Measurements from ENCODE around the gene RBM11. TPM values are rescaled to one million over a fixed set of nuclear protein-coding genes. Genes with fewer than 3 reads are reported as not detected.
"Not testable (repeated sequence)": the region's sequence is repeated elsewhere in the genome, so short reads cannot be mapped to it uniquely, and the experiment has no call there.

The RBM11 gene, protein sequence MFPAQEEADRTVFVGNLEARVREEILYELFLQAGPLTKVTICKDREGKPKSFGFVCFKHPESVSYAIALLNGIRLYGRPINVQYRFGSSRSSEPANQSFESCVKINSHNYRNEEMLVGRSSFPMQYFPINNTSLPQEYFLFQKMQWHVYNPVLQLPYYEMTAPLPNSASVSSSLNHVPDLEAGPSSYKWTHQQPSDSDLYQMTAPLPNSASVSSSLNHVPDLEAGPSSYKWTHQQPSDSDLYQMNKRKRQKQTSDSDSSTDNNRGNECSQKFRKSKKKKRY
- not detected in 2 replicates for total RNA-seq (ENCODE audit: low replicate concordance)

DNA sequence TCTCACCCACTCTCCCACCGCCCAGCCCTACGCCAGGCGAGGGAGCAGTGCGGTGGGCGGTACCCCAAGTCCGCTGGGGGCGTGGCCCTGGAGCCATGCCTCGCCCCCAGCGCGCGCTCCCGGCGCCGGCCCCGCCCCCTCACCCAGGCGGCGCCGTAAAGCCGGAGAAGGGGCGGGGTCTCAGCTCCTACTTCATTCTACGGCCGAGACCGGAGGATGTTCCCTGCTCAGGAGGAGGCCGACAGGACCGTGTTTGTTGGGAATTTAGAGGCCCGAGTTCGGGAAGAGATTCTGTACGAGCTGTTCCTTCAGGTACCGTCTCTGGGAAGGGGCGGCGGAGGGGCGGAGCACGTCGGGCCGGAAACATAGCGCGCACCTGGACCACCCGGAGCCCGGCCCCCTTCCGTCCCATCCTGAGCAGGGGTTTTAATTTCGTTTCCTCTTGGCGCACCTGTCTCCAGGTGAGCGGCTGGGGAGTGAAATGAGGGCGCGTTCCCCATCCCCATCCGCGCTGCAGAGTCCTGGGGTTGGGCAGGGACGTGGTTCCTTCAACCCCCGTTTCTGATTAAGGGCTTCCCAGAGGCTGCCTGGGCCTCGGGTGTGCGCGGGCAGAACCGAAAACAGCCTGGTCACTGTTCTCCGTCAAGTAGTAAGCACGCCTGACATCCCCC, at the start of gene RBM11:
Gene RBM11, plus strand, starts transcription at position 187 of the 671 bp plus-strand sequence. Its CDS starts 30 bp downstream, at position 217.
- TF ChIP-seq, protein P1, sequence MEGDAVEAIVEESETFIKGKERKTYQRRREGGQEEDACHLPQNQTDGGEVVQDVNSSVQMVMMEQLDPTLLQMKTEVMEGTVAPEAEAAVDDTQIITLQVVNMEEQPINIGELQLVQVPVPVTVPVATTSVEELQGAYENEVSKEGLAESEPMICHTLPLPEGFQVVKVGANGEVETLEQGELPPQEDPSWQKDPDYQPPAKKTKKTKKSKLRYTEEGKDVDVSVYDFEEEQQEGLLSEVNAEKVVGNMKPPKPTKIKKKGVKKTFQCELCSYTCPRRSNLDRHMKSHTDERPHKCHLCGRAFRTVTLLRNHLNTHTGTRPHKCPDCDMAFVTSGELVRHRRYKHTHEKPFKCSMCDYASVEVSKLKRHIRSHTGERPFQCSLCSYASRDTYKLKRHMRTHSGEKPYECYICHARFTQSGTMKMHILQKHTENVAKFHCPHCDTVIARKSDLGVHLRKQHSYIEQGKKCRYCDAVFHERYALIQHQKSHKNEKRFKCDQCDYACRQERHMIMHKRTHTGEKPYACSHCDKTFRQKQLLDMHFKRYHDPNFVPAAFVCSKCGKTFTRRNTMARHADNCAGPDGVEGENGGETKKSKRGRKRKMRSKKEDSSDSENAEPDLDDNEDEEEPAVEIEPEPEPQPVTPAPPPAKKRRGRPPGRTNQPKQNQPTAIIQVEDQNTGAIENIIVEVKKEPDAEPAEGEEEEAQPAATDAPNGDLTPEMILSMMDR (IDR thresholded peaks at IDR 0.05; ENCODE audit: insufficient read depth, low read length) = no peak
- H3K4me3 ChIP-seq (ENCODE audit: low read depth, low read length) = peak within 1 kb of the TSS; percentile 63

DNA sequence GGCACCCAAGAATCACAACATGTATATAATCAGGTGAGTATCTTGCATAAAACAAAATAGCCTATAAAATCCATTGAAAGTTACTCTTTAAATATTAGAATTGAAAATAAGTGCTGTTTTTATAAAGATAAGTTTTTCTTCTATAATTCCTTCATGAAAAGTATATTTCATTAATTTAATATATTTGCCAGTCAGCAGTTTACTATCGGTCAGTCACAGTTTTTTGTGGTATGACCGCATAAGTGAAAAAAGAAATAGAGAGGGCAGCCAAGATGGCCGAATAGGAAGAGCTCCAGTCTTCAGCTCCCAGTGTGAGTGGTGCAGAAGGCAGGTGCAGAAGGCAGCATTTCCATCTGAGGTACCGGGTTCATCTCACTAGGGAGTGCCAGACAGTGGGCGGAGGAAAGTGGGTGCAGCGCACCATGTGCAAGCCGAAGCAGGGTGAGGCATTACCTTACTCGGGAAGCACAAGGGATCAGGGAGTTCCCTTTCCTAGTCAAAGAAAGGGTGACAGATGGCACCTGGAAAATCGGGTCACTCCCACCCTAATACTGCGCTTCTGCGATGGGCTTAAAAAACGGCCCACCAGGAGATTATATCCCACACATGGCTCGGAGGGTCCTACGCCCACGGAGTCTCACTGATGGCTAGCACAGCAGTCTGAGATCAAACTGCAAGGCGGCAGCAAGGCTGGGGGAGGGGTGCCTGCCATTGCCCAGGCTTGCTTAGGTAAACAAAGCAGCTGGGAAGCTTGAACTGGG, 49.3 kb upstream of the RBM11 start:
- DNase-seq (ENCODE audit: low read depth) = not testable (repeated sequence)

More for the DNA sequence above, at the start of gene RBM11:
- peak; percentile 8 for DNase-seq (ENCODE audit: low read depth)

DNA sequence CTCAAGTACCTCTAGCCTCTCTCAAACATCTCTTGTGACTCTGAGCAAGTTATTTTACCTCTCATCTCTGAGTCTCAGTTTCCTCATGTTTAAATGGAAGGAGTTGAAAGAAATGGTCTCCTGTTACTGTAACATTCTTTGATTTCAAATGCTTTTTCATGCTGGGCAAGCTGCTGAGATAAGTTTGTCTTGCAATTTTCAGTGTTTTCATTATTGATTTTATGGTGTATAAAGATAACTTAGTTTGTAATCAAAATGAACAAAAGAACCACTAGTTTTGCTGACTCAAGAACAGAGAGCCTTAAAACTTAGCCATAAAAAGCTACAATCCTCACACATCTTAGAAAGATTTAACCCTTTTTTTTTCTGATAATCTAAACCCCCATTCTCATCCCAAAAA, 9.7 kb upstream of the RBM11 start:
- no peak for DNase-seq (ENCODE audit: low read depth)
- no peak overlapping the region for H3K4me3 ChIP-seq (ENCODE audit: low read depth, low read length)
- TF ChIP-seq, protein P1 (IDR thresholded peaks at IDR 0.05; ENCODE audit: insufficient read depth, low read length) = no peak

More for the DNA sequence above, 49.3 kb upstream of the RBM11 start:
- H3K4me3 ChIP-seq (ENCODE audit: low read depth, low read length) = not testable (repeated sequence)

DNA sequence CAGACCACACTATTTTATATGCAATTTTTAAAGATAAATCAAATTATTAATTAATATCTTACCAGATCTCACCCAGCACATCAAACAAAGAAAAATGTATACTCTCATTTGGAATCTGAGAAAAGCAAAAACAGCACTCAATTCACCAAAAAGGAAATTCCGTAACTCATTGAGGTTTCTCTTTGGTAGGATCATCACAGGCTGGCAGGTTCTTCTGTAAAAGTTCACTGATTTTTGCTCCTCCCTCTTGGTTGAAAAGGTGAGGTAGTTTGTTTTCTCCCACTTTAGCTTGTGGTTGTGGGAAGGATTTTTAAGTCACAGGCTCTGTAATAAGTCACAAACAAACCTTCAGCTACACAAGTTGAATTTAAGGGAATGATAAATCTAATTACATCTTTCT, 5.2 kb upstream of the RBM11 start, which contains the start of gene LIPI:
Gene LIPI, minus strand, starts transcription at position 218 of the 400 bp plus-strand sequence. Its CDS starts 110 bp downstream, at position 108.
- no peak for DNase-seq (ENCODE audit: low read depth)
- H3K4me3 ChIP-seq (ENCODE audit: low read depth, low read length) = no peak within 1 kb of the TSS
- TF ChIP-seq, protein P1 (IDR thresholded peaks at IDR 0.05; ENCODE audit: insufficient read depth, low read length) = no peak

DNA sequence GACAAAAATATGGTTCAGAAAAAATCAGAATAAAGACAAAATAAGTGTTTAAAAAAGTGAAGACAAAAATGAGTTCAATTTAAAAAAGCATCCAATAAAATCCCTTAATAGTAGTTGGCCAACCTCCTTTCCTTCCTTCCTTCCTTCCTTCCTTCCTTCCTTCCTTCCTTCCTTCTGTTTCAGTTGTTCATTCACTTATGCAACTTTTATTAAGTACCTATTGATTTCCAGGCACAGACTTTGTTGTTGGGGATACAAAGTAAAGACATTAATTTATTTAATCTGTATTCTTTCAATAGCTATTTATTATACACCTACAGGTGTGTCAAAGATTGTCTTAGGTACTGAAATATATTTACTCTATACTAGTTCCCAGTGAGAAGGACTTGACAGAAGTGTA, 2.8 kb upstream of the RBM11 start:
- TF ChIP-seq, protein P1 (IDR thresholded peaks at IDR 0.05; ENCODE audit: insufficient read depth, low read length) = no peak
- H3K4me3 ChIP-seq (ENCODE audit: low read depth, low read length) = no peak overlapping the region
- DNase-seq (ENCODE audit: low read depth) = no peak

DNA sequence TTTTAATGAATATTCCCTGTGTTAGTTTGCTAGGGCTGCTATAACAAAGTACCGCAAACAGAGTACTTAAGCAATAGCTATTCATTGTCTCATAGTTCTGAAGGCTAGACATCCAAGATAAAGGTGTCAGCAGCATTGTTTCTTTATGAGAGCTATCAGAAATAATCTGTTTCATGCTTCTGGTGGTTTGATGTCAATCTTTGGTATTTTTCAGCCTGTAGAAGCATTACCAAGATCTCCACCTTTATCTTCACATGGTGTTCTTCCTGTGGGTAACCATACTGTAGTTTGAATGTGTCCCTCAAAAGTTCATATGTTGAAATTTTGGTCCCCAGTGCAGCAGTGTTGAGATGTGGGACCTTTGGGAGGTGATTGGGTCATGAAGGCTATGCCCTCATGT, 7.4 kb downstream of the RBM11 start:
- H3K4me3 ChIP-seq (ENCODE audit: low read depth, low read length) = no peak overlapping the region
- TF ChIP-seq, protein P1 (IDR thresholded peaks at IDR 0.05; ENCODE audit: insufficient read depth, low read length) = no peak
- DNase-seq (ENCODE audit: low read depth) = no peak

DNA sequence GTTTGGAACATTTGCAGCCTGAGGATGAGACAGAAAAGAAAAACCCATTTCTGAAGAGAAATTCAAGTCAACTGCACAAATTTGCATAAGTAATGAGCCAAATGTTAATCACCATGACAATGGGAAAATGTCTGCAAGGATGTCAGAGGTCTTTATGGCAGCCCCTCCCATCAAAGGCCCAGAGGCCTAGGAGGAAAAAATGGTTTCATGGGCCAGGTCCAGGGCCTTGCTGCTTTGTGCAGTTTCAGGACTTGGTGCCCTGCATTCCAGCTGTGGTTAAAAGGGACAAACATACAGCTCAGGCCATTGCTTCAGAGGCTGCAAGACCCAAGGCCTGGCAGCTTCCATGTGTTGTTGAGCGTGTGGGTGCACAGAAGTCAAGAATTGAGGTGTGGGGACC, 13.4 kb downstream of the RBM11 start:
- TF ChIP-seq, protein P1 (IDR thresholded peaks at IDR 0.05; ENCODE audit: insufficient read depth, low read length) = no peak
- H3K4me3 ChIP-seq (ENCODE audit: low read depth, low read length) = no peak overlapping the region
- no peak for DNase-seq (ENCODE audit: low read depth)
